Hepatocyte (in vitro differentiated cells): Measurements from ENCODE around the gene OR52I2. TPM values are rescaled to one million over a fixed set of nuclear protein-coding genes. Genes with fewer than 3 reads are reported as not detected.
A peak's percentile ranks its signal among the peaks of the same experiment; 100 is the strongest.

Experiments
- DNase-seq: peaks from one replicate; pipeline ENCODE4 v3.0.0-alpha.2; 2016; ENCODE audit warnings: low spot score
- H2AFZ ChIP-seq: fragments of 200-600 bp; sonication (generic); 2 replicates; pipeline ENCODE4 v1.6.0; 2016; ENCODE audit warnings: antibody characterized with exemption, mild to moderate bottlenecking
- H3K27ac ChIP-seq: fragments of 200-600 bp; sonication (generic); 2 replicates; pipeline ENCODE4 v1.5.1; 2016; ENCODE audit warnings: mild to moderate bottlenecking
- H3K27me3 ChIP-seq: fragments of 200-600 bp; sonication (generic); 2 replicates; pipeline ENCODE4 v1.6.1; 2016
- H3K36me3 ChIP-seq: fragments of 200-600 bp; sonication (generic); replicated peaks from 2 replicates; pipeline ENCODE4 v1.5.1; 2016; ENCODE audit warnings: low read depth; ENCODE audit not compliant: insufficient read depth
- H3K4me1 ChIP-seq: fragments of 200-600 bp; sonication (generic); 2 replicates; pipeline ENCODE4 v1.5.1; 2016; ENCODE audit warnings: mild to moderate bottlenecking, moderate library complexity; ENCODE audit not compliant: insufficient read depth
- H3K4me2 ChIP-seq: fragments of 200-600 bp; sonication (generic); 2 replicates; pipeline ENCODE4 v1.6.0; 2016
- H3K4me3 ChIP-seq: fragments of 200-600 bp; sonication (generic); 2 replicates; pipeline ENCODE4 v1.5.1; 2016; ENCODE audit warnings: mild to moderate bottlenecking
- H3K79me2 ChIP-seq: fragments of 200-600 bp; sonication (generic); 2 replicates; pipeline ENCODE4 v1.6.0; 2017; ENCODE audit warnings: mild to moderate bottlenecking
- H3K9me2 ChIP-seq: fragments of 200-600 bp; sonication (generic); replicated peaks from 2 replicates; pipeline ENCODE4 v1.6.0; 2017; ENCODE audit warnings: mild to moderate bottlenecking; ENCODE audit not compliant: insufficient read depth
- H3K9me3 ChIP-seq: fragments of 200-600 bp; sonication (generic); 2 replicates; pipeline ENCODE4 v1.5.1; 2016; ENCODE audit warnings: low read depth, mild to moderate bottlenecking
- H4K20me1 ChIP-seq: fragments of 200-600 bp; sonication (generic); 2 replicates; pipeline ENCODE4 v1.6.0; 2016; ENCODE audit warnings: mild to moderate bottlenecking; ENCODE audit not compliant: insufficient read depth, poor library complexity, severe bottlenecking
- CTCF ChIP-seq: fragments of 200-600 bp; sonication (generic); IDR thresholded peaks from 2 replicates; pipeline ENCODE4 v1.5.1; 2016; ENCODE audit warnings: antibody characterized with exemption, mild to moderate bottlenecking; ENCODE audit not compliant: poor library complexity
- EZH2 ChIP-seq: fragments of 200-600 bp; sonication (generic); IDR thresholded peaks from 2 replicates; pipeline ENCODE4 v1.6.1; 2016; ENCODE audit warnings: antibody characterized with exemption, mild to moderate bottlenecking, borderline replicate concordance
- EZH2phosphoT487 ChIP-seq: fragments of 200-600 bp; sonication (generic); IDR thresholded peaks from one replicate; pipeline ENCODE4 v1.6.1; 2018; ENCODE audit warnings: antibody characterized with exemption, mild to moderate bottlenecking, low read depth, moderate library complexity; ENCODE audit not compliant: unreplicated experiment, severe bottlenecking
- WGBS: methylation state at CpG from one replicate; pipeline ENCODE4 v1.1.6; 2016; ENCODE audit warnings: low lambda C conversion rate; ENCODE audit errors: missing lambda C conversion rate; 5-methylcytosine and 5-hydroxymethylcytosine counted together
- polyA plus RNA-seq: library from polyadenylated mRNA; unstranded; fragments of >200 nt; fragmentation: Nextera tagmentation; extraction: Ambion mirVana; gene quantifications from 2 replicates; pipeline ENCODE4 v1.2.1, GENCODE V29; 2016
- total RNA-seq: library from RNA; depleted of rRNA; stranded (reverse); fragments of >200 nt; gene quantifications from 2 replicates; pipeline ENCODE4 v1.2.3, GENCODE V29; 2014

OR52I2 gene
- total and polyA plus RNA-seq, 2 experiments from 2014 or later = not detected

- no peak for DNase-seq
- H3K9me3 ChIP-seq = no peaks in the 10 kb centered on the region
- H3K4me1 ChIP-seq = no peaks in the 10 kb centered on the region
- no peaks in the 10 kb centered on the region for H3K79me2 ChIP-seq
- TF ChIP-seq CTCF = no peak
- no peak for TF ChIP-seq EZH2
- TF ChIP-seq EZH2phosphoT487 = no peak
- no peaks in the 10 kb centered on the region for H3K36me3 ChIP-seq
- no peaks in the 10 kb centered on the region for H4K20me1 ChIP-seq
- no peak overlapping the region for H2AFZ ChIP-seq
- H3K27me3 ChIP-seq = no peaks in the 10 kb centered on the region
- no peaks in the 10 kb centered on the region for H3K9me2 ChIP-seq
- H3K27ac ChIP-seq = no peak overlapping the region
- no peak overlapping the region for H3K4me2 ChIP-seq
- no peak overlapping the region for H3K4me3 ChIP-seq
- WGBS = 72% methylated on average over 2 of the region's 2 CpGs
Observed at GRCh38 chr11:4636136-4636535, 54.6 kb downstream of the OR52I2 start.

- 33% methylated on average over 21 of the region's 21 CpGs for WGBS
- Histone ChIP-seq H2AFZ (peak within 1 kb of the TSS; percentile 70), H3K4me1 (no peaks in the 10 kb centered on the region), H3K36me3 (no peaks in the 10 kb centered on the region), H3K27ac (no peak within 1 kb of the TSS), H3K79me2 (no peaks in the 10 kb centered on the region), H3K27me3 (no peaks in the 10 kb centered on the region), H3K9me3 (no peaks in the 10 kb centered on the region), H3K9me2 (no peaks in the 10 kb centered on the region), H3K4me3 (no peak within 1 kb of the TSS), H3K4me2 (peak within 1 kb of the TSS; percentile 89), H4K20me1 (no peaks in the 10 kb centered on the region)
- DNase-seq = peak; percentile 83
- TF ChIP-seq EZH2 (no peak), CTCF (peak; percentile 90)
Observed at GRCh38 chr11:4636962-4637661, 55.6 kb downstream of the OR52I2 start, which contains the start of gene OR51D1. Gene OR51D1, plus strand, starts transcription at chr11:4637477. Its CDS starts 2,314 bp downstream, at chr11:4639791.

- no peaks in the 10 kb centered on the region for H4K20me1 ChIP-seq
- H3K36me3 ChIP-seq = no peaks in the 10 kb centered on the region
- H3K9me3 ChIP-seq = no peaks in the 10 kb centered on the region
- H3K4me3 ChIP-seq = no peak overlapping the region
- no peaks in the 10 kb centered on the region for H3K79me2 ChIP-seq
- no peaks in the 10 kb centered on the region for H3K9me2 ChIP-seq
- H3K4me1 ChIP-seq = no peaks in the 10 kb centered on the region
- no peak for DNase-seq
- WGBS = 91% methylated on average over 3 of the region's 3 CpGs
- no peak for TF ChIP-seq EZH2
- TF ChIP-seq EZH2phosphoT487 = no peak
- no peak for TF ChIP-seq CTCF
- no peaks in the 10 kb centered on the region for H3K27me3 ChIP-seq
- H3K4me2 ChIP-seq = no peak overlapping the region
- no peak overlapping the region for H2AFZ ChIP-seq
- H3K27ac ChIP-seq = no peak overlapping the region
Observed at GRCh38 chr11:4637662-4638047, 56.1 kb downstream of the OR52I2 start.
